HG03571 (cell line): ENCODE results near the gene ENAH.

Source experiments
- ATAC-seq: cut with Tn5 transposase; IDR thresholded peaks from one replicate; pipeline ENCODE4 v1.9.1; 2021; ENCODE audit not compliant: unreplicated experiment

The ENAH gene

GRCh38 chr1:225461533-225462428 lies 191.1 kb downstream of the ENAH start:
- no peak for ATAC-seq

DNA sequence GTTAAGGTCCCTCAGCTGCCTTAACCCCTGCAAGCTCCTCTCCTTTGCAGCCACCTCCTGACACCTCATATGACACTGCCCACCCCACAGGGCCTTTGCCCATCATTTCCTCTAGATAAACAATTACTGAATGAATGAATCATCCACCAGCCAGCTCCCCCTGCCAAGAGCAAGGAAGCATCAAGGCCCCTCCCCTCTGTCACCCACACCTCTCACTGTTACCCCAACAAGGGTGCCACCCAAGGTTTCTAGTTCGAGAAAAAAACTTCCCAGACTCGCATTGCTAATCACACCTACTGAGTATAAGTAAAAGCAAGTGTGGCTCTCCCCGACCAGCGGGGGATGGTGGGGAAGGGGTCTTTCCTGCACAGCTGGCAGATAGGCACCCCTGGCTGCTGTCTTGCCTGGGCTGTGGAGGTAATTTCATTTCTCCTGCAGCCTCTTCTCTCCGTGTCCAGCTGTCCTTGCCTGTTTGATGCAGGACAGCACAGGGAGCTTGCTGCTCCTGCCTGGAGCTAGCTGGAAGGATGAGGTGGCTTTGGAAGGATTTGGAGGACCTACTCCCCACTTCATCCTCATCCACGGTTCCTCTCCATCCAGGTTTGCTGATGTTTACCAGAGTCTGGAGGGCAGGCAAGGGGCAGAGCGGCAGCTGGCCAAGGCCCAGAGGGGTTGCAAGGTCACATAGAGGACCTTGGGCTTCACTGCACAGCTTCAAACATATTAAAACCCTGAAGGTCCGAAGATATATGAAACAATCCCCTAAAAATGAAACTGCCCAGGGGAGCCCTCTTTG lies 192.0 kb downstream of the ENAH start:
- ATAC-seq: no peak

DNA sequence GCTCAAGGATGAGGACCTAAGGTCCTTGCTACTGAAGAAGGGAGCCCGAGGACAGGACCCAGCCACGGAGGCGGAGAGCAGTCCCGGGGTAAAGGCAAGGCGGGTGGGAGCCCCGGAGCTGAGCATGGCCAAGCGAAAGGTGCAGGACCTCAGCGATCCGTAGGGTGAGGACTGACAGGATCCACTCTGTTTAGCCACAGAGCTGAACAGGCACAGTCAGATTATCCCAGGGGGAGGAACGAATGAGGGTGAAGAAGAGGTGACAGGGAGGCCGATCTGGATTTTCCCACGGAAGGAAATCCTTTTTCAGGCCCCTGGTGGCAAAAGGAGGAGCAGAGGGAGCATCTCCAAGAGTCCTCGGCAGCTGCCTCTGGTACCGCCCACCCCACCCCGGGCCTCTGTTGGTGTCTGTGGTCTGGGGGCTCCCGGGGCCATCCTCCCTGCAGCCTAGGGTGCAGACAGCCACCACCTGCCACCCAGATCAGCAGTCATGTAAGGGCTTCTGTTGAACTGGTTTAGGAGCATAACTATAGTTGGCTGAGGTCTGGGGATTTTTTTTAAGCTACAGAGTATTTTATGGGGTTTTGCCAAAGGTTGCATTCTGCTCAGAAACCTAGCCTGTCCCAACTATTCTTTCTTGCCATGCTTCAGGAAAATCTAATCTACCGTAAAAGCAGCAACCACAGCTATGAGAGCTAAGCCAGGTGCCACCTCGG lies 192.7 kb downstream of the ENAH start:
- no peak for ATAC-seq

- no peak for ATAC-seq
Observed at GRCh38 chr1:225458222-225458631, 194.7 kb downstream of the ENAH start.

- ATAC-seq: no peak
Observed at GRCh38 chr1:225454733-225455132, 198.2 kb downstream of the ENAH start.

DNA sequence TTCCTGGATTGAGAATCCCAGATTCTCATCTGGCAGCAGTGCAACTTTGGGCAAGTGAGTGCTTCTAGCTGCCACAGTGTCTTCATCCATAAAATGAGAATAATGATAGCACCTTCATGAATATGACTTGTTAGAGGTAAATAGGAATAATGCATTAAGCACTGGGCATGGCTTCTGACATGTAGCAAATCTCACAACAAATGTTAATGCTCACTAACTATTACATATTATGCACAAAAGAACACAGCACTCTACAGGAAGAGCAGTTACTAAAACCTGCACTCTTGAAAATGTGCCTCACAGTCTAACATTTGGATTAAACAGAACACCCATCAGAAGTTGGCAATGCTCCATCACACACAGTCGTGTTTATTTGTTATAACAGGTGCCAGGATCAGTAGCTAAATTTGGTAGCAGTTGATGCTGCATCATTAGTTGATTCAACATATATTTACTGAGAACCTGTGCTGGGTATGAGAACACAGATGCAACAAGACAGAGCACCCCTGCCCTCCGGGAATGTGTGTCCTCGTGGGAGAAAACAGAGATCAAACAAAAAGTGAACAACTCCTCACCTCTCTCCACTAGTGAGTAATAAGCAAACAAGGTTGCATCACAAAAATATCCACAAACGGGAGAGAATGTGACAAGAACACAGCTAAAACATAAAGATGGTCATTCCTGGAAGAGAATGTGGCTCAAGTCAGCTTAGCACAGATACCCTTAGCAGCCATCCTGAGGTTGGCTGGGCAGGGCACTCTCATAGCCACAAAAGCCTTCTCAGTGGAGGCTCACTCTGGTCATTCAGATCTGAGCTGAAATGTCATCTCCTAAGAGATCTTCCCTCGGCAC lies 198.9 kb downstream of the ENAH start:
- no peak for ATAC-seq

GRCh38 chr1:225451840-225452515 lies 200.9 kb downstream of the ENAH start:
- ATAC-seq: no peak

DNA sequence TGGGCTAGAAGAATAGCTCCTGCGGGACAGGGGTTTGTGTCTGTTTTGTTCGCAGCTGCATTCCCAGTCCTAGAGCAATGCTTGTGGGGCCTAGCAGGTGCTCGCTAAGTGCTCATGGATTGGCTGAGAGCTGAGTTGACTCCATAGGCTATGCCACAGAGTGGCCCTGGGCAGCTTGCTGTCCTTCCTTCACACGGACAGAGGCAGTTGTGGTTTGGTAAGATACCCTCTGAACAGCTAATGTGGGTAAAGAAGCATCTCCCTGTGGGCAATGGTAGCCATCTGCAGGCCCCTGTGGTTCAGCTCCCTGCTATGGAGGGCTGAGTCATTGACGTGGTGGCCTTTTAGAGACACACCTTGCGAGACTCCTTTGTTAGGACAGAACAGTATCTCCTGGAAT lies 201.6 kb downstream of the ENAH start:
- no peak for ATAC-seq

DNA sequence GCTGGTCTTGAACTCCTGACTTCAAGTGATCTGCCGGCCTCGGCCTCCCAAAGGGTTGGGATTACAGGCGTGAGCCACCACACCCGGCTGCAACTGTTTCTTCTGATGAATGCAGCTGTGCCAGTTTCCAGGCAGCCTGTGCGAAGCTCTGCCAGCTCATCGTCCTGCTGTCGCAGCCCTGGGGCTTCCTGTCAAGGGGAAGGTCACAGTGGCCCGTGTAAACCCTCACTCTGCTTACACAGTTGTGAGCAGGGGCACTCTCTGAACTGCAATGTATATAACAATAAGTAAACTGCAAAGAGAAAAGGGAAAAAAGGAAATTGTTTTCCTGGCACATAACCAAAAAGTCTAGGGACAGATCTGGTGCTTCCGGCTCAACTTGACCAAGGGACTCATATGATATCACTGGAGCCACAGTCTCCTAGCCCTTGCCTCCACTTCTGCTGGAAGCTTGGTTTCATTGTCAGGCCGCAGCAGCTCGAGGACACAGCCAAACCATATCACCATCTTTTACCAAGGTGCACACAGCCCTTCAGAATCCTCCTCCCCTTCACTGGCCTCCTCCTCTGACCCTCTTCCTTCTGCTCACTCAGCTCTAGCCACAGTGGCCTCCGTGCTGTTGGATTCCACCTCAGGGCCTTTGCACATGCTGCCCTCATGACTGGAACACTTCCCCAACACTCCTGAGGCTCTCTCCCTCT lies 202.3 kb downstream of the ENAH start:
- no peak for ATAC-seq

DNA sequence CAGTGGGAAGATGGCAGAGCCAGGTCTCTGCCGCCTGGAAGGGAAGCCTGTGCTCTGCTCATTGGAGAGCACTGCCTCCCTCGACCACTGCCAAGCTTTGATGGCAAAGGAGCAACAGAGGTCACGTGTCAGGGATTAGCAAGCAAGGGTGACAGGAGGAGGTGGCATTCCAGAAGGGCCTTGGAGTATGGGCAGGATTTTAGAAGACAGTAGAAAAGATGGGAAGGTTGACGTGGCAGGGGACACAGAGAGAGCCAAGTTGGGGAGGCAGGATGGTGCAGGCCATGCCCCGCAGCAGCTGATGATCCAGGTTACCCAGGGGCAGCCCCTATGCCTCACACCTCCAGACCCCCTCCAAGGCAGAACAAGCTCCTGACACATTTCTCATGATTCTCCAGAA lies 203.1 kb downstream of the ENAH start:
- ATAC-seq: no peak

GRCh38 chr1:225449261-225449660 lies 203.7 kb downstream of the ENAH start:
- no peak for ATAC-seq

DNA sequence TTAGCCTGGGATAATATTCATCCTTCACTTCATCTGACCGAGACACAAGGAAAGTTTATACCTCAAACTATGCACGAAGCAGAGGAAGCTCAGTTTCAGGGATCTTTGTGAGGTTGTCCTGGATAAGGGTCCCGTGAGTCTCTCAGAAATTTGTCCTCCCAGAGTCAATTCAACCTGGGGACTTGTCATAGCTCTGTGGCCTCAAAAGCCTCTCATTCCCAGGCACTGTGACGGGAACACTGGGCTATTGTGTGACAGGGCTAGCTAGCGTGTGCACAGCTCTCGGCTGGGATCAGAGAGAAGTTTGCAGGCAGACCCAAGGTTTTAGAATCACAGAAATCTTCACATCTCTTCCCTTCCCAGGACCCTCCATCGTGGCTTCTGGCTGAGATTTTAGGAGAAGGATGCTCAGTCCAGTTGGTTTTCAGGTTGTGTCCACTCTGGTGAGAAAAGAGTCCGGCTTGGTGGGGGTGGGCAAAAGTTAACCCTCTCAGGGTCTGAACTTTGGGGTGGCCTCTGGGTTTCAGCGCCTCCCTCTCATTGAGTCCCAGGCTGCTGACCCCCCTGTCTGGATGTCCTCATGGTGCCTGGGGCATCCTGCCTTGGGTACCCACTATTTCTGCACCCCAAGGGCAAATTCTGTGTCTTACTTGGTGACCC lies 204.6 kb downstream of the ENAH start:
- ATAC-seq: no peak

DNA sequence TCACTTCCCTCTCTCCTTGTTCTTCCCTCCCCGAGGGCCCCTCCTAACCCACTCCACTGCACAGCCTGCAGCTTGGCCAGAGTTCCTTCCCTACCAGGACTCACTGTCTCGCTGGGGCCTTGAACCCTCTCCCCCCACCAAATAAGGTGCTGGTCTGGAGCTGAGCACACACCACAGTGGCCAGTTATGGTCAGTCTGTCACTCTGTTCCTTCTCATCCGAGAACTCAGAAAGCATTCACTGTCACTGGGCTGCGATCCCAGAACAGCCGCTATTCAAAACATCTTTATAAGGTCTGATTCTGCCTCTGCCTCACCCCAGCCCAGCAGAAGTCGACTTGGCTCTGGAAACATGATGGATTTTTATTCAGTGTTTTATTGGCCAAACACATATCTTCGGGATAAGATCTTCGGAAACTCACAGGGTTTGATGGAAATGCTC lies 205.3 kb downstream of the ENAH start:
- no peak for ATAC-seq

GRCh38 chr1:225446981-225447615 lies 205.8 kb downstream of the ENAH start:
- no peak for ATAC-seq

- no peak for ATAC-seq
Observed at GRCh38 chr1:225446595-225446960, 206.3 kb downstream of the ENAH start.

DNA sequence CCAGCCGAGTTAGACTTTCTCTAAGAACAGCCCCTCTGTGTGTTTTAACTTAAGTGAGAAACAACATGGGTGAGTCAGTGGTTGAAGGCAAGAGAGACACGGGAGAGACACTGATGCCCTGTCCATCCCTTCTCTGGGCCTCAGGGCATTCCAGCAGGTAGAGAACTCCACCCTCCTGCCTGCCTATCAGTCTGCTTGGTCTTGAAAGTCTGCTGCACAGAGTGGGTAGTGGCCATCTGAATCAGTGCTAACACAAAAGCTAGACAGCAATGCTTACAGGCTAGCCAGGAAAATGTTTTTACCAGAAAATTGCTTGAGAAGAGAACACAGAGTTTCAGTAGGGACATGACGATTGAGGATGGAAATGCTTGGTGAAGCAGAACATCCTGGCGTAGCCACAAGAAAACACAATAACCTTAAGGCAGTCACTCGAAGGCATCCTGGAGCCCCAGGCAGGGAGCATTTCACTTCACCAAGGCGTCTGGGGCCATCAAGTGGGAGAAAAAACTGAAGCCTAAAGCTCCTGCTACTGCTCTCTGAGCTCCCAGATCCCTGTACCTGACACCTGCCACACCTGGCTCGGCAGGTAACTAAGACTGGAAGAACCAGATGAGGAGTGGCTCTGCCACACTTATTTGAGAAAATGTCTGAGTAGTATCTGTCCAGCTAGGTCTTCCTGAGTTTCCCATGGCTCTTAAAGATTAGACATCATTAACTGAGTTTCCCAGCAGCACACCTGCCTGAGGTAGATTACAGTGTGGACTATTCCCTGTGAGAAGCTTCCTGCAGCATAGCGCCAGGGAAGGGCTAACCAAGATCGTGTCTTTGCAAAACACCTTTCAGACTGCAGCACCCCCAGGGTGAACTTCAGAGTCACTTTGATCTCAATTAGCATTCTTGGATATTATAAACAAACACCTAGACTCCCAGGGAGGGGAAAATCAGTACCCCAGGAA lies 207.0 kb downstream of the ENAH start:
- ATAC-seq: no peak

DNA sequence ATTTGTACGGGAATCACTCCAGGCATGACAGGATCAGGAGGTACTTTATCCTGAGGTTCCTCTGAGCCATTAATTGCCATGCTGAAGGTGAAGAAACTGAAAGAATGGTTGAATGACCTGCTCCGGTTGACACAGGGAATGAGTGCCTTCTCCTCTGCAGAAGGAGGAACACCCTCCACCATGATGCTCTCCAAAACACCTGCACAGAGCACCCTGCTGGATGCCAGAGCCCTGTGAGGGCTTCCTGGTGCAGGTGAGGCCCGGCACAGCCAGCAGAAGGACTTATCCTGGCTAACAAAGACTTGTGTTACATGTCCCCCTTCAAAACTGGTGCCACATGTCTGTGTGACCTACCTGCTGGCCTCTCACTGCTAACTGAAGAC lies 210.8 kb downstream of the ENAH start:
- no peak for ATAC-seq
